Ramos (cell line): Measurements from ENCODE around the gene SUGP1.
"Not testable (repeated sequence)": the region's sequence is repeated elsewhere in the genome, so short reads cannot be mapped to it uniquely, and the experiment has no call there.

ENCODE experiments used
- in situ Hi-C: fragments of 300-500 bp; cut with MboI; formaldehyde crosslinking; loops from one replicate; pipeline ENCODE4 v1.14.3; 2022; ENCODE audit warnings: low sequenced_read_pairs; ENCODE audit not compliant: unreplicated experiment

SUGP1 gene

GRCh38 chr19:19320361-19321140 is at the start of gene SUGP1, which contains the start of gene MAU2:
Gene SUGP1 (minus strand): TSS chr19:19320509. CDS start chr19:19320496, 13 bp downstream.
Gene MAU2 (plus strand): TSS chr19:19320829. CDS start chr19:19320860, 31 bp downstream.
- in situ Hi-C loops: no loop called here

- in situ Hi-C loops: loop anchor here (5.0 kb wide), 1 partner anchor 124 kb away; no protein-coding TSS in a partner anchor
These were observed 47.8 kb upstream of the SUGP1 start for GRCh38 chr19:19368087-19368486.

GRCh38 chr19:19366434-19367396 is 46.4 kb upstream of the SUGP1 start:
- in situ Hi-C loops: loop anchor here (5.0 kb wide), 1 partner anchor 126 kb away; no protein-coding TSS in a partner anchor

GRCh38 chr19:19362075-19362474 is 41.8 kb upstream of the SUGP1 start:
- in situ Hi-C loops: no loop called here

- in situ Hi-C loops: no loop called here
These were observed 40.8 kb upstream of the SUGP1 start for GRCh38 chr19:19361075-19361594.

- in situ Hi-C loops: no loop called here
These were observed 36.7 kb upstream of the SUGP1 start for GRCh38 chr19:19356901-19357566.

GRCh38 chr19:19356500-19356899 is 36.2 kb upstream of the SUGP1 start:
- in situ Hi-C loops: no loop called here

- in situ Hi-C loops: no loop called here
These were observed 35.4 kb upstream of the SUGP1 start for GRCh38 chr19:19355606-19356139.

- in situ Hi-C loops: no loop called here
These were observed 34.6 kb upstream of the SUGP1 start for GRCh38 chr19:19354932-19355331.

GRCh38 chr19:19354007-19354406 is 33.7 kb upstream of the SUGP1 start:
- in situ Hi-C loops: no loop called here

GRCh38 chr19:19352823-19353222 is 32.5 kb upstream of the SUGP1 start:
- in situ Hi-C loops: no loop called here

GRCh38 chr19:19350756-19351155 is 30.4 kb upstream of the SUGP1 start:
- in situ Hi-C loops: not testable (repeated sequence)

GRCh38 chr19:19349365-19349764 is 29.1 kb upstream of the SUGP1 start:
- in situ Hi-C loops: no loop called here

- in situ Hi-C loops: no loop called here
These were observed 28.0 kb upstream of the SUGP1 start for GRCh38 chr19:19348266-19348665.

- in situ Hi-C loops: no loop called here
These were observed 27.2 kb upstream of the SUGP1 start for GRCh38 chr19:19347401-19348110.

- in situ Hi-C loops: no loop called here
These were observed 25.7 kb upstream of the SUGP1 start for GRCh38 chr19:19345970-19346369.

- in situ Hi-C loops: no loop called here
These were observed 24.9 kb upstream of the SUGP1 start for GRCh38 chr19:19345232-19345631.

- in situ Hi-C loops: no loop called here
These were observed 23.5 kb upstream of the SUGP1 start for GRCh38 chr19:19343762-19344161.

GRCh38 chr19:19343016-19343362 is 22.7 kb upstream of the SUGP1 start:
- in situ Hi-C loops: no loop called here
